Cardiac septum (tissue), 1 donor: ENCODE results near the gene GALNT6. TPM values are rescaled to one million over a fixed set of nuclear protein-coding genes. Genes with fewer than 3 reads are reported as not detected.
"Not testable (repeated sequence)": the region's sequence is repeated elsewhere in the genome, so short reads cannot be mapped to it uniquely, and the experiment has no call there.

ENCODE experiments used
- DNase-seq: peaks from one replicate; pipeline ENCODE4 v3.0.0-alpha.2; 2020; ENCODE audit warnings: low spot score
- intact Hi-C: fragments of 100-400 bp; cut with DNase I; formaldehyde crosslinking; loops from one replicate; pipeline ENCODE4 v1.14.0; 2022
- total RNA-seq: library from RNA; stranded (reverse); fragmentation: NEBNext Ultra II Directional; extraction: Animal tissue kit (Norgen Biotek cat#: 25700); gene quantifications from one replicate; pipeline ENCODE4 v1.2.1, GENCODE V29; 2021
- donor health status: DM: no; HTN: no; CAD: no.

GALNT6 gene
- total RNA-seq, 1 donor from 2014 or later, result 0.65 TPM

DNA sequence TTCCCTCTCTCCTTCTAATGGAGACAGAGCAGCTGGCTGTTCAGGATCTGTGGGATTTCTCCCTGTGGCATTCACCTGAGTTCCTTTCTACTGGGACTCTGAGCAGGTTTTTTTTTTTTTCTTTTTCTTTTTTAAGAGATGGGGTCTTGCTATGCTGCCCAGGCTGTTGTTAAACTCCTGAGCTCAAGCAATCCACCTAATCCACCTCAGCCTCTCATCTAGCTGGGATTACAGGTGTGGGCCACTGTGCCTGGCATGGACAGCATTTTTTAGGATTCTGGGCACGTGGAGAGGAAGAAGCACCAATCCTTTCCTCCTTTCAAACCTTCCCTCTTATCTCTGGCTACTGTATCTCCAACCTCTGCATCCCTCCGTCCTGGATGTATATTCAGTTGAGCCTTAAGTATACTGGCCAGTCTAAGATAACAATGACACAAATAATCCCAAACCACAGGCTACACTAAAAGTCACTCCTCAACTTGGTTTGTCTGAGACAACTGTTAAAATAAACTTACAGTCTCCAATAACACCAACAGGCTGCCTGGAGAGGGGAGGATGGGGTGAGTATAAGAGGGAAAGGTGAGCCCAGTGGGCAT, 28.4 kb downstream of the GALNT6 start:
- intact Hi-C loops, result no loop called here
- DNase-seq, result no peak

GRCh38 chr12:51362307-51362706, 28.9 kb downstream of the GALNT6 start:
- intact Hi-C loops, result no loop called here
- DNase-seq, result no peak

DNA sequence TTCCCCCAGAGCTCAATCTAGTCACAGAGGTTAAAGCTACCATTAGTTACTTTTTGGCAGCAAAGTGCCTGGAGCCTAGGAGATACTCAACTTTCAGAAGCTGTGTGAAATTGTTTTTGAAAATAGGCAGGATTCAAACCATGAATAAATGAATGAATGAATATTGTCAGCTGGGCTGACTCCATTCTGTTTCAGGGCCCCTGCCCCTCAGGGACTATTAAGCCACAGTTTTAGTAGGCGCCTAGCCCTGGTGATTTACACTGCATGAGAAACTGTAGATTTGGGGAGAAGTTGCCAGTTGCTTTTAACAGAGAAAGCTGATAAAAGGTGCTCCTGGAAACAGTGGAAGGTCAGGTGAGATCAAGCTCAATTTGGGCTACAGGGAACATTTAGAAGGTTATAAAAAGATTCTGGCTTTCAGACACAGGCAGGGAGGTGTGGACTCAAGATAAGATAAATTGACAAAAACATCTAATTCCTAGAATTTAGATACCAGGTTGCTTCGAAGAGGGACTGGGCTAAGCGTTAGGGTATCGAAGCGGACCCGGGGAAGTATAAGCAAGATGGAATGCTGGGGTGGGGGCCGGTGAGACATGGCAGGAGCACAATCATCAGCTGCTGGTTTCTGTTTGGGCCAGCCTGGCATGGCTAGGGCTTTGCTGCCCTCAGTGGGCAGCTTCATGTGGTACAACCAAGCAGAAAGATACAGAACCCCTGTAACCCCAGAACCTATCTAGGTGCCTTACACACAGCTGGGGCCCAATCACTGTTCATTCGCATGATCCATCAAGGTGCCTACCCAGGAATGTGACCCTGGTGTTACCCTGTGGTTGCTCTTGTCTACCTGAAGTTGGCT, 29.8 kb downstream of the GALNT6 start:
- intact Hi-C loops, result no loop called here
- DNase-seq, result no peak

DNA sequence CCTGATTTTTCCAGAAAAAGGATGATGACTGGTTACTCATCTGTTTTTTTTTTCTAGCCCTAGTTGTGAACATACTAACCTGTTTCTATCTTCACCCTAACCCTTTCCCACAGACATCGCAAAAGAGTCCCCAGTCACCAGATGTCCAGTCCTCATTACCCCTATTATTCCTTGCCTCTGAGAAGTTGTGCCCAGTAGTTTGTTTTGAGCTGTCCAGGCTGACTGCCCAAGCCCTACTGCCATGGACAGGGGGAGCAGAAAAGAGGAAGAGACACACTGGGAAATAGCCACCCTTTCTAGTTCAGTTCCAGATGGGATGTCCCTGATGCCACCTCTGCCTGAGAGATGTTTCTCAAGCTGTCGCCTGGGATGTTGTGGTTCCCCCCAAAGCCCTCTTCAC, 30.9 kb downstream of the GALNT6 start:
- intact Hi-C loops, result no loop called here

DNA sequence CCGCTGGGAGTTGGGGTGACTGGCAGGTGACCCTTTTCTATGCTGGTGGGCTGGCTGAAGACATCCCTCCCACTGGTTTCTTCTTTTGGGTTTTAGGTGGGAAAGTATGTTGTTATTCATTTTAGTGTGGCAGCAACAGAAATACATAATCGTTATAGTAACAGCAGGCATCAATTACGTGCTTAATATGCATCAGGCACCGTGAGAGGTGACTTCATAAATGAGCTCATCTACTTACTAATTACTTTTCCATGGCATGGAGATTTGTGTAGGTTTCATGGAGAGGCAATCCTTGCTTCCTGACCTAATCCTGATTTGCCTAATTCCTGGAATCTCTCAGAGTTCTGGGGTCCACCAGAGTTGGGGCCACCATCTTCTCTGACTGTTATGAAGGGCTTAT, 31.4 kb downstream of the GALNT6 start:
- DNase-seq, result no peak
- intact Hi-C loops, result no loop called here

More for the DNA sequence above, 30.9 kb downstream of the GALNT6 start:
- no peak for DNase-seq

DNA sequence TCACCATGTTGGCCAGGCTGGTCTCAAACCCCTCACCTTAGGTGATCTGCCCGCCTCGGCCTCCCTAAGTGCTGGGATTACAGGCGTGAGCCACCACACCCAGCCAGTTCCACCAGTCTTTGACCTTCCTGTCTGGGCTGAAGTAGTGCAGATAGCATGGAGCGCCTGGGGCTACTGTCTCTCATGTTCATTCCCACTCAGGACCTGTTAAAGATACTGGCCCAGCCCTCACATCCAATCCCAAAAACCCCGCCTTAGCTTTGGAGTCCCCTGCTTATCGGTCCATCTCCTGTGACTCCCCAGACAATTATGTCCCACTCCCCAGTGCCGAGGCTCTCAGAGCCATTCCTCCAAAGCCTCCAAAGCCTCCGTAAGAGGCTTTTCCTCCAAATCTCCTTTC, 32.7 kb downstream of the GALNT6 start:
- intact Hi-C loops, result no loop called here
- no peak for DNase-seq

GRCh38 chr12:51357374-51358047, 33.7 kb downstream of the GALNT6 start:
- DNase-seq, result no peak
- intact Hi-C loops, result no loop called here

- intact Hi-C loops, result no loop called here
- DNase-seq, result no peak
Observed at GRCh38 chr12:51351913-51352532, 39.2 kb downstream of the GALNT6 start.

- no peak for DNase-seq
- intact Hi-C loops, result no loop called here
Observed at GRCh38 chr12:51349026-51349425, 42.2 kb downstream of the GALNT6 start.

GRCh38 chr12:51348116-51348515, 43.1 kb downstream of the GALNT6 start:
- intact Hi-C loops, result no loop called here
- no peak for DNase-seq

DNA sequence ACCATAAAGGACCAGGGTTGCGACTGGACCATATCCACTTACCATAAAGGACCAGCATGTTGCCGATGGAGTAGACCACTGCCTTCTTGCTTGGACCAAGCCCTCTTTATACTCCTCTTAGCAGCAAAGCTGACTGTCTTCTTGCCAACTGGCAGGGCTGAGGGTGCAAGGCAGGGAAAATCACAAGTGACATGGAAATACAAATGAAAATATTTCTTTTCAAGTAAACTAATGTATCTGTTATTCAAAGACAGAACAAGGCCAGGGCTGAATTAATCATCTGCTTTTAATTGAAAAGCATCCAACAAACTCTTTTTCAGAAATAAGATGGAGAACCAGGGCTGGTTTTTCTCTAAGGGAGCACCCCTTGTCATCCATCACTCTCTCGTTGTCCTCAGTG, 44.6 kb downstream of the GALNT6 start, which contains the start of gene CELA1:
Gene CELA1, minus strand, starts transcription at position 99 of the 400 bp plus-strand sequence. Its CDS starts 41 bp downstream, at position 58.
- no peak for DNase-seq
- intact Hi-C loops, result no loop called here

DNA sequence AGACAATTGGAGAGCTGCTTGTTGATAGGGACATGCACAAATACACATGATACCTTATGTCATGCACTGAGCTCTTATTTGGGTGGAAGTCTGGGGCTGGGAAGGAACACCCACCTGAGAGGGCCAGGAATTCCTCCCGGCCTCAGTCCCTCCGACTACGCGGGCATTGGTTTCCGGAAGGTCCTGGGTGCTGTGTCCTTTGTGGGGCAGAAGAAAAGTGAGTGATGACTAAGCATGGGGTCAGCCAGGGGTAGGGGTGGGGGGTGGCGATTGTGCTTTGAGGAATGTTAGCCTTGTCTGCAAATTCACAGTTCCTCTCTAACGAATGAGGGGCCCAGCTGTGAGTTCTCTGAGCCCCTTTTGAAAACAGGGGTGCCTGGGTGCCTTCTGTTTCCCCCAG, 45.5 kb downstream of the GALNT6 start:
- intact Hi-C loops, result no loop called here
- DNase-seq, result no peak

DNA sequence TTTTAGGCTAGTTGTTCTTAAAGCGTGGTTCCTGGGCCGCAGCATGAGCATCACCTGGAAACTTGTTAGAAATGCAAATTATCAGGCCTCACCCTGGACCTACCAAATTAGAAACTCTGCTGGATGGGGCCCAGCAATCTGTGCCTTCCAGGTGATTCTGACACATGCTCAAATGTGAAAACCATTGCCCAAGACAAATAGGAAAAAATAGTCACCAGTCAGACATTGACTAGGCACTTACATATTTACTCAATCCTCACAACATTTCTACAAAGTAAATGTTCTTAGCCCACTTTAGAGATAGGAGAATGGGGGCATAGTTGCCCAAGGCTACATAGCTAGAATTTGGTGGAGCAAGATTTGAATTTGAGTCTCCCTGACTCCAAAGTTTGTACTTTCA, 48.0 kb downstream of the GALNT6 start:
- no peak for DNase-seq
- intact Hi-C loops, result loop anchor here (5.0 kb wide), 2 partner anchors 76 to 296 kb away; partner anchors contain the start of gene LETMD1

DNA sequence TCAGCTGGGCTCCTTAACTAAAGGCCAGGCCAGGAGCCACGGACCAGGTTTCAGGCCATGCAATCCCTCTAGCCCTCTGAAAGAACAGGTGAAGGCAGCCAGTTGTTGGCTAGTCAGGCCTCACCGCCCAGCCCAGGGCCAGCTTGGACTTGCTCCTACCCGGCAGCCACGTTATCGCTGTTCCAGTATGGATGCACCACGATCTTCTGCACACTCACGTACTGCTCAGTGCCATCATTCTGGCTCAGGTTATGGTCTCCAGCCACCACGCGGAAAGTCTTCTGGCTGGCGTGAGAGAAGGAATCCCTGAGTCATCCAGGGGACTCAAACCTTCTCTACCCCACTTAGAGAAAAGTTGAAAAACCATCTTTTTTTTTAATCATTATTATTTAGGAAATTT, 48.8 kb downstream of the GALNT6 start:
- DNase-seq, result no peak
- intact Hi-C loops, result loop anchor here (5.0 kb wide), 2 partner anchors 75 to 295 kb away; partner anchors contain the start of gene LETMD1

DNA sequence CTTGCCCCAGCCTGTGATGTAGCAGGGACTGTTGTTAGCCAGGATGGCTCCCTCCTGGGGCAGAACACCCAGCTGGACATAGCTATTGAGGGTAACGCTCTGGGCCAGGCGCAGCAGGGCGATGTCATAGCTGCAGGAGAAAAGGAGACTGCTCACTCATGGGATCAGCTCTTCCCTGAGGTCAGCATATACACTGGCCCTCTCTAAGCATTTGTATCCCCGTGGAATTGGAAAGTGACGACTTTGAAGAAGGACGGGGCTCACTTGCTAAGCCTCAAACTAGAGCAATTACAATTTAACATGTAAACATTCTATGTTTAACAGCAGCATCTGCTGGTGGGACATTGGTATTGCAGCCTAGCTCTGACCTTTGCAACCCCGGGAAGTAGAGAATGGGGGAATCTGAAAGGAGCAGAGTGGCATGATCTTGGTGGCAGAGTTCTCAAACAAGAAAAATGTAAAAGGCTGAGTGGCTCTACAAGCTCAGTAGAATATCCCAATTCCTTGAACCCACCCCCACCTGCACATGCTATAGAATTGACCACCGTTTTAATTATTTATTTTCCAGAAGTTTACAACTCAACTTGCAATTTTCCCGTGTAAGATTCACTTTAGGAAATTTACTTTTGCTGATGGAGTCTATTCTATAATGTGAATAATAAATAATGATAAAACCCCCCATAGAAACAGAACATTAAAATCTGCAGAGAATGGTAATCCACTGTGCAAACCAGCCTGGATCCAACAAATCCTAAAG, 49.8 kb downstream of the GALNT6 start:
- DNase-seq, result no peak
- intact Hi-C loops, result loop anchor here (2.0 to 5.0 kb wide), 3 partner anchors 74 to 515 kb away; partner anchors contain the start of gene LETMD1

GRCh38 chr12:51339750-51340149, 51.5 kb downstream of the GALNT6 start:
- no peak for DNase-seq
- intact Hi-C loops, result loop anchor here (2.0 to 5.0 kb wide), 3 partner anchors 72 to 513 kb away; partner anchors contain the start of gene LETMD1

GRCh38 chr12:51337336-51337735, 53.9 kb downstream of the GALNT6 start:
- DNase-seq, intact Hi-C loops: not testable (repeated sequence)

GRCh38 chr12:51335931-51336330, 55.3 kb downstream of the GALNT6 start:
- DNase-seq, result no peak
- intact Hi-C loops, result no loop called here

- intact Hi-C loops, result no loop called here
- no peak for DNase-seq
Observed at GRCh38 chr12:51334764-51335163, 56.4 kb downstream of the GALNT6 start.
